Measurements from ENCODE around the gene CNTNAP5. TPM values are rescaled to one million over a fixed set of nuclear protein-coding genes. Genes with fewer than 3 reads are reported as not detected.

The CNTNAP5 gene
- total RNA-seq, 2 experiments from 2014 or later: not detected

GRCh38 chr2:124886216-124886615 is 861.1 kb downstream of the CNTNAP5 start:
- H3K4me1 Mint-ChIP-seq (ENCODE audit: low read depth): no peaks in the 10 kb centered on the region
- Histone ChIP-seq H3K27me3 (ENCODE audit: control insufficient read depth in 1 of 2, insufficient read depth in 2 of 2, low read length in 2 of 2) (no peaks in the 10 kb centered on the region), H3K27ac (ENCODE audit: low read depth in 1 of 2, low read length in 2 of 2) (no peak overlapping the region), H3K4me3 (ENCODE audit: low read length) (no peak overlapping the region), H3K9me3 (ENCODE audit: control insufficient read depth in 1 of 2, insufficient read depth in 1 of 2, low read length in 2 of 2) (no peaks in the 10 kb centered on the region), H3K4me1 (ENCODE audit: insufficient read depth, low read length) (no peaks in the 10 kb centered on the region), H3K36me3 (ENCODE audit: insufficient read depth, low read length) (no peaks in the 10 kb centered on the region)
- DNase-seq (no peak), ATAC-seq (ENCODE audit: poor library complexity) (no peak)
- no peak overlapping the region for H3K27ac Mint-ChIP-seq
- TF ChIP-seq CTCF (IDR thresholded peaks at IDR 0.05): no peak
- no peak overlapping the region for H3K4me3 Mint-ChIP-seq
- POLR2A ChIA-PET: no interaction called here
- intact Hi-C loops (cut with DNase I, micrococcal nuclease): no loop called here
- CTCF ChIA-PET: no interaction called here
- H3K27me3 Mint-ChIP-seq: no peaks in the 10 kb centered on the region
- H3K9me3 Mint-ChIP-seq: peaks cover 15% of the 10 kb centered on the region
- no peaks in the 10 kb centered on the region for H3K36me3 Mint-ChIP-seq (ENCODE audit: low read depth)

GRCh38 chr2:124887466-124887865 is 862.4 kb downstream of the CNTNAP5 start:
- H3K4me3 Mint-ChIP-seq: no peak overlapping the region
- Histone ChIP-seq H3K27me3 (ENCODE audit: control insufficient read depth in 1 of 2, insufficient read depth in 2 of 2, low read length in 2 of 2) (no peaks in the 10 kb centered on the region), H3K9me3 (ENCODE audit: control insufficient read depth in 1 of 2, insufficient read depth in 1 of 2, low read length in 2 of 2) (no peaks in the 10 kb centered on the region), H3K27ac (ENCODE audit: low read depth in 1 of 2, low read length in 2 of 2) (no peak overlapping the region), H3K4me1 (ENCODE audit: insufficient read depth, low read length) (no peaks in the 10 kb centered on the region), H3K36me3 (ENCODE audit: insufficient read depth, low read length) (no peaks in the 10 kb centered on the region), H3K4me3 (ENCODE audit: low read length) (no peak overlapping the region)
- peaks cover 13% of the 10 kb centered on the region for H3K9me3 Mint-ChIP-seq
- intact Hi-C loops (cut with DNase I, micrococcal nuclease): no loop called here
- no peak for TF ChIP-seq CTCF (IDR thresholded peaks at IDR 0.05)
- no peak overlapping the region for H3K27ac Mint-ChIP-seq
- ChIA-PET POLR2A (no interaction called here), CTCF (no interaction called here)
- ATAC-seq (ENCODE audit: poor library complexity): no peak
- no peaks in the 10 kb centered on the region for H3K27me3 Mint-ChIP-seq
- no peaks in the 10 kb centered on the region for H3K36me3 Mint-ChIP-seq (ENCODE audit: low read depth)
- DNase-seq: no peak
- no peaks in the 10 kb centered on the region for H3K4me1 Mint-ChIP-seq (ENCODE audit: low read depth)

- H3K36me3 Mint-ChIP-seq (ENCODE audit: low read depth): no peaks in the 10 kb centered on the region
- H3K27me3 ChIP-seq (ENCODE audit: control insufficient read depth in 1 of 2, insufficient read depth in 2 of 2, low read length in 2 of 2): no peaks in the 10 kb centered on the region
- no peak overlapping the region for H3K4me3 ChIP-seq (ENCODE audit: low read length)
- H3K9me3 Mint-ChIP-seq: peaks cover 11% of the 10 kb centered on the region
- no peak overlapping the region for H3K4me3 Mint-ChIP-seq
- H3K4me1 ChIP-seq (ENCODE audit: insufficient read depth, low read length): no peaks in the 10 kb centered on the region
- H3K27ac Mint-ChIP-seq: no peak overlapping the region
- intact Hi-C loops (cut with DNase I, micrococcal nuclease): no loop called here
- DNase-seq (no peak), ATAC-seq (ENCODE audit: poor library complexity) (no peak)
- no peaks in the 10 kb centered on the region for H3K36me3 ChIP-seq (ENCODE audit: insufficient read depth, low read length)
- no peaks in the 10 kb centered on the region for H3K4me1 Mint-ChIP-seq (ENCODE audit: low read depth)
- no peak for TF ChIP-seq CTCF (IDR thresholded peaks at IDR 0.05)
- ChIA-PET POLR2A (no interaction called here), CTCF (interaction anchor here (0.7 kb wide), 1 partner anchor 19 kb away, joined by 4 read pairs; no protein-coding TSS in a partner anchor)
- H3K27ac ChIP-seq (ENCODE audit: low read depth in 1 of 2, low read length in 2 of 2): no peak overlapping the region
- no peaks in the 10 kb centered on the region for H3K27me3 Mint-ChIP-seq
- no peaks in the 10 kb centered on the region for H3K9me3 ChIP-seq (ENCODE audit: control insufficient read depth in 1 of 2, insufficient read depth in 1 of 2, low read length in 2 of 2)
These were observed 863.3 kb downstream of the CNTNAP5 start for GRCh38 chr2:124888431-124888830.
